Measurements from ENCODE around the gene PPT2.

The PPT2 gene

GRCh38 chr6:32127717-32128592 is 26.0 kb upstream of the PPT2 start, which contains the start of gene ATF6B:
Gene ATF6B, minus strand, starts transcription at chr6:32128246. Its CDS starts 39 bp downstream, at chr6:32128207.
- peak; percentile 99 for DNase-seq (ENCODE audit: low spot score)

DNA sequence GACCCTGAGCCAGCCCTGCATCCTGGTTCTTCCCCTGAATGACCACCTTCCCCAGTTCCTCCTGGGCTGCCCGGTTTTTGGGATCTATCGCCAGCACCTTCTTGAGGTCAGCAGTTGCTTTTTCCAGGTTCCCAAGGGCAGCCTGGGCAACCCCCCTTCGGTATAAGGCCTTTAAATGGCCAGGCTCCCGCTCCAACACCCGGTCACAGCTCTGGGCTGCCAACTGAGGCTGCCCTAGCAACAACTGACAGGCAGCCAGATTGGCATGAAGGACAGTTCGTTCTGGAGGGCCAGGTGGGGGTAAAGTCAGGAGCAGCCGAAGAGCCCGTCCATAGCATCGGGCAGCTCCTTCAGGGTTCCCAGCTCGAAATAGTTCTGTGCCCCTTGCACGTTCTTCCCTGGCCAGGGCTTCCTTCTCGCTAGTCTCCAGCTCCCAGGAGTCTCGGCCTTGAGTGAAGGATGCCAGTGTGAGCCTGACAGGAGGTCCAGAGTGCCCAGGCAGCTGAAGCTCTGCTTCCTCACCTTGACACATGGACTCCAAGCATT is 25.1 kb upstream of the PPT2 start:
- no peak for DNase-seq (ENCODE audit: low spot score)

DNA sequence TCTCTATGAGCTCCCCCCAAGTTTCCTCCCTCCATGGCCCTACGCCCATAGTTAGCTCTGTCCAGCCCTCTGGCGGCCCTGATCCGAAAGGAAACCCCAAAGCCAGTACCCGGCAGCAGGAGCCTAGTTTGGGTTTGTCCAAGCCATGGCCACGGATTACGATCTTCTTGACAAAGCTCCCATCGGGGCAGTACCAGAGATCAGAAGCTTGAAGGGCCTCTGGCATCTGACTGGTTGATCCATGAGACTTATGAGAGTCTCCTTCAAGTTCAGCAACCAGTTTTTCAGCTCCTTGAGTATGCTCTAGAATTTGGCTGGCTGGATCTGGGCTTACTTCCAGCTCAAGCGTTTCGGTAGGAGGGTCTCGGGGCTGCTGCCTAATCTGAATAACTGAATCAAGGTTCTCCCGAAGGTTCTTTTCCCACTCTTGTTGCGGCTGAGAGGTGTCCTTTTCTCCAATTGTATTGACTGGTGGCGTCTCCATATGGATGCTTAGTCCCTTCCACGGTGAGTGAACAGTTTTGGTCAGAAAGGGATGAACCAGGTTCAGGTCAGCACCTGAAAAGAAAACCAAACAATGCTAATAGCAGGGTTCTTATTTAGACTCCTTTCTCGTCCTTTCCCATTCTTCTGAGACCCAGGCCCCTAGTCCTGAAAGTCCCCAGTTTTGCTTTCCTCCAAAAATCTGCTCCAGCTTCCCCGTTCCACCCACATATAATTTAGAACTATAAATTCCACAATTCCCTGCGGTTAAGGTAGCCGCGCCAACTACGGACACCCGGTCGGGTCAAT is 24.4 kb upstream of the PPT2 start:
- no peak for DNase-seq (ENCODE audit: low spot score)

DNA sequence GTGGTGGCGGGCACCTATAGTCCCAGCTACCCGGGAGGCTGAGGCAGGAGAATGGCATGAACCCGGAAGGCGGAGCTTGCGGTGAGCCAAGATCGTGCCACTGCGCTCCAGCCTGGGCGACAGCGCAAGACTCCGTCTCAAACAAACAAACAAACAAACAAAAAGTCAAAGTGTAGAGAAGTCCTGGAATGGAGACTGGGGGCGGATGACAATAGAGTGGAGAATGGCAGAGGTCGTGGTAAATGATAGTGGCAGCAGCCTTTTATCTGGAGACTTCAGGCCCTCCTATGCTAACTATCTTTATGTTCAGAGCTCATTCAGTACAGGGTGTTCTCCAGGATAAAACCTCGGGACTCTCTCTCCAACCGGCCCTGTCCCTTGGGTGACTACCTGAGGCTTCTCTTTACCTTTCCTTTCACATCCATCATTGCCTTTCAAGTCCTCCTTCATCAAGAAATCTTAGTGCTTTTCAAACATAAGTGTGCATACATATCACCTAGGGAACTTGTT is 22.4 kb upstream of the PPT2 start:
- DNase-seq (ENCODE audit: low spot score), result no peak

DNA sequence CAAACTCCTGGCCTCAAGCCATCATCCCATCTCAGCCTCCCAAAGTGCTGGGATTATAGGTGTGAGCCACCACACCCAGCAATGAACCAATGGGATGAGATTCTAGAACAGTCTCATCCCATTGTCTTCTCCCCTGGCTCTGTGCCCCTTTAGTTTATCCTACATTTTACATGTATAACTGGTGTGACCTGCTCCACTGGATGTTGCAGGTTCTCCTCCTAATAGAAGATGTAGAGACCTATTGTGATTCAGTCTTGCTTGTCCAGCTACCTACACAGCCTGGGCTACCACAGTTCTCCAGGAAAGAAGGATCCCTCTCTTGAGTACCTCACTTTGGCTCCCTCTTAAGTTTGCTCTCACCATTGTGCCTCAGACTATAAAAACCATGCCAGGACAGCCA is 21.8 kb upstream of the PPT2 start:
- DNase-seq (ENCODE audit: low spot score), result no peak

DNA sequence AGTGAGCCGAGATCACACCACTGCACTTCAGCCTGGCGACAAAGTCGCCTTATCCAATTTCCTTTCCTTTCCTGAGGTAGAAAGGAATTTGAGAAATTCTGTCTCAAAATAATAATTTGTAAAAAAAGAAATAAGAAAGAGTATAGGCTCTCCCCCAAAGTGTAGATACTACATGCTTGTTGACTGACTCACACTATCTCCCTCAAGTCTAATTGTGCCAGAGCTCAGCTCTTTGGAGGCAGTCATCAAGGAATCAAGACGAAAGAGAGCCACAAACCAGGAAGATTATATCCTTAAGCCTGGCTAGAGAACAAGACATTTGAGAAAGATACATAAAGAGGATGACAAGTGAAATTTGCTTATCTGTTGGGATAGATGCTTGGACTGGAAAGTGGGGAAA is 20.2 kb upstream of the PPT2 start:
- DNase-seq (ENCODE audit: low spot score), result no peak

- DNase-seq (ENCODE audit: low spot score), result no peak
These were observed 16.5 kb upstream of the PPT2 start for GRCh38 chr6:32137454-32137853.

DNA sequence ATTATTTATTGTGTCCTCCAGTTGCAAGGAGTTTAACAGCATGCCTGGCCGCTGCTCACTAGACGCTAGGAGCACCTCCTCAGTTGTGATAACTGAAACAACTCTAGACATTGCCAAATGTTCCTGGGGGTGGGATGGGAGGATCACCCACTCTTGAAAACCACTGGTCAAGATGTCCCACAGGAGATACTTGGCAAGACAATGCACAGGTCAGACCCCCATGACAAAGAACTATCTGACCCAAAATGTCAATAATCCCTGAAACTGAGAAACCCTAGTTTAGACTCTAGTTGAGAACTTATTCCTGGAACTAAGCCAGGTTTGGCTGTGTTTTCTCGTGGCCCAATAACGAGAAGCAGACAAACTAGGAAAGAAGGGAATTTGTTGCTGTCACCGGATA is 14.4 kb upstream of the PPT2 start:
- no peak for DNase-seq (ENCODE audit: low spot score)

GRCh38 chr6:32140420-32141046 is 13.4 kb upstream of the PPT2 start:
- DNase-seq (ENCODE audit: low spot score), result no peak

- DNase-seq (ENCODE audit: low spot score), result peak; percentile 19
These were observed 9.7 kb upstream of the PPT2 start for GRCh38 chr6:32144238-32144637.

DNA sequence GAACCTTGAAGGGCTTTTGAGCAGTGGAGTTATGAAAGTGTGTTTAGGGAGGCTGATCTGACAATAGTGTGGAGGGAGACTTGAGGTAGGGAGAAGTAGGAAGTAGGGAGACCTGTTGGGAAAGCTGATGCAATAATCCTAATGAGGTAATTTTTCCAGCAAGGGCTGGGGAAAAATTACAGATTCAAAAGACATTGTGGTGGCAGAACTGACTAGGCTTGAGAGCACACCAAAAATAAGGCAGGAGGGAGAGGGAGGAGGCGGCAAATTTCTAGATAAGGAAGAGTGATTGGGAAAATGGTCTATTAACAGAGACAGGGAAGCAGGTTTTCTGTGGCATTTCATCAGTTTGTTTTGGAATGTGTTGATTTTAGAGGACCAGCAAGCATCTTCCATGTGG is 7.7 kb upstream of the PPT2 start:
- DNase-seq (ENCODE audit: low spot score), result no peak

GRCh38 chr6:32146687-32147086 is 7.3 kb upstream of the PPT2 start:
- DNase-seq (ENCODE audit: low spot score), result no peak

- no peak for DNase-seq (ENCODE audit: low spot score)
These were observed 6.4 kb upstream of the PPT2 start for GRCh38 chr6:32147401-32148132.

DNA sequence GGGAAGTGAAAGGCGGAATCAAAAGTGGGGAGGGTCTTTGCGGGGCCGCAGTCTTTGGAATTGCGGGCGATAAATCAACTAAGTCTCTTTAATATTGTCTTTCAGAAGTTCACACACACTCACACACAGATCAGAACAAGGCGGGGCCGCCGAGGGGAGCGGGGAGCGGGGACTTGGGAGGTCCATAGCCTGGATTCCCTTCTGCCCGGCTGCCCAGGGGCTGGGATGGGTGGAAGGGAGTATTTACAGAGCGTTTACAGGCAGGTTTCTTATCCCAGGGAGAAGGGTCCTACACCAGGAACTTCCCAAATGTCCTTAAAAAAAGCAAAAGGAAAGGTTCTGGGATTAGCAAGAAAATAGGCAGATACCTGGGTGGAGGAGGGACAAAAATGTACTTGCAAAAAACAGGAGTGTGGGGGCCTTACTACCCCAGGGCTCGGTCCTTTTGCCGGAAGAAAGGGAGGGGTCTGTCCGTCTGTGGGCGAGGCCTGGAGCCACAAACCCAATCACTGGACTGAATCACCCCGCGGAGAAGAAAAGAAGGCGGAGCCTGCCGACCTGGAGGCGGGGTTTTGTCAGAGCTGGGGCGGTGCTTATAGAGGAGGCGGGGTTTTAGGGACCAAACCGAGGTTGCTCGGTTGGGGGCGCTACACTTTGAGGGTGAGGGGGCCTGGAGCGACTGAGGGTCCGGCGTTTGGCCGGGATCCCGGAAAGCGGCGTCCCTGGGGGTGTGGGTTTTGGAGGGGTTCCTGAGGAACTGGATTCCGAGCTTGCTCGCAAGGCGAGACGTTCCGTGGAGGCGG is 5.5 kb upstream of the PPT2 start:
- DNase-seq (ENCODE audit: low spot score), result no peak

DNA sequence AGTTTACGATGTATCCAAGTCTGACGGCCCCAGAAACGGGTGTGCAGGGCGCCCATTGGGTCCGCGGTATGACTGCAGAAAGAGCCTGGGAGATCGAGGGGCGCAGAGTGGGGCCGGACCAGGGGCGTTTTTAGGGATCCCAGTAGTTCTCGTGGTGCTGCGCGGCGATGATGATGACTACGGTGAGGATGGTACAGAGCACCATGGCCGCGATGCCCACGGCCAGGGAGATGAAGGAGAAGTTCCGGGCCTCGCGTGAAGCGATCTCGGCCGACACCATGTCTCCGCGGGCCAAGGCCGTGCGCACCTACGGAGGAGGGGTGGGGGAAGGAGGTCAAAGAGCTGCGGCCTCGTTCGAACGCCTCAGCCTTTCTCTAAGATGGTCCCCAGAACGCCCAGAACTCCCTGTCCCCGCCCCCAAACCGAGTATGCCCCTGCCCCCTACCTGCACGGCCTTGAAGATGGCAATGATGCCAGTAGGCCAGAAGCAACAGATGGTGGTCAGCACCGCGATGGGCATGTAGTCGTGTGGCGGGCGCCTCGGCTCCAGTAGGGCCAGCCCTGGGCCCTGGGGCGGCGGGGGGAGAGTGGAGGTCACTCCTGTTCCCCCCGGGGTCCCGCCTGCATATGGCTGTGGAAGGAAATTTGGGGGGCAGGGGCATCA is 4.7 kb upstream of the PPT2 start:
- DNase-seq (ENCODE audit: low spot score), result no peak

- DNase-seq (ENCODE audit: low spot score), result no peak
These were observed 3.7 kb upstream of the PPT2 start for GRCh38 chr6:32149932-32150870.

DNA sequence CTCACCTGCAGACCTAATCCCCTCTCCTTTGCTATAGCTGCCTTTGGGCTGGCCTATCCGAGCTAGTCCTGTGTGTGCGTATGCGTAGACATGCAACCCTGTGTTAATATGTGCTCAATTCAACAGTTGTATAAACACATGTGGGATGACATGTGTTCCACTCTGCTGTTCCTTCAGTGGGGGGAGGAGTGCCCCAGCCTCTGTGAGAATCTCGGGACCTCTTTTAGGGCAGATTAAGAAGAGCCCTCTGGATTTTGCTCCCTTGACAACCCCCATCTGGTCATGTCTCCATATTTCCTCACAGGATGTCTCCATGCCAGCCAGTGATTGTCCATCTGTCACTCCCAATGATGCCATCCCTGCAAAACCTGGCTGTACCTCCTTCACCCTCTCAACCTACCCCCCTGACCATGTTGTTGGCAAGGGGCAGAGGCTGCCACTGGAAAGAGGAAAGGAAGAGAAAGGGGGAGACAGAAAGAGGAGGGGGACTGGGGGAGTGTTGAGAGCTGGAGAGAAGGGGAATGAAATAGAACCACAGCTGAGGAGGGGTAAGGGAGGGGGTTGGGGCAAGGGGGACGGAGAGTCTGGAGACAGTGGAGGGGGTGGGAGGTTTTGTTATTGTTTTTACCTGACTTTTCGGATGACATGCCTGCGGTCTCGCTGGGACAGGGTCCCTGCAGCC is 2.6 kb upstream of the PPT2 start:
- DNase-seq (ENCODE audit: low spot score), result no peak
